Neural progenitor cell (in vitro differentiated cells): ENCODE data around the gene VEPH1.

Experiments
- CTCF ChIP-seq: fragments of 200-600 bp; sonication (generic); IDR thresholded peaks from 2 replicates; pipeline ENCODE4 v1.5.1; 2017; ENCODE audit warnings: antibody characterized with exemption, mild to moderate bottlenecking
- EZH2 ChIP-seq: fragments of 200-600 bp; sonication (generic); IDR thresholded peaks from 2 replicates; pipeline ENCODE4 v1.6.1; 2017; ENCODE audit warnings: antibody characterized with exemption, mild to moderate bottlenecking, moderate library complexity
- EZH2phosphoT487 ChIP-seq: fragments of 200-600 bp; sonication (generic); IDR thresholded peaks from 2 replicates; pipeline ENCODE4 v1.6.1; 2017; ENCODE audit warnings: antibody characterized with exemption

GRCh38 chr3:157412323-157412855 is 90.8 kb downstream of the VEPH1 start:
- TF ChIP-seq EZH2: no peak
- no peak for TF ChIP-seq CTCF
- TF ChIP-seq EZH2phosphoT487: no peak
